Fibroblast of skin of right biceps (primary cell): ENCODE data around the gene FXYD1.
A peak's percentile ranks its signal among the peaks of the same experiment; 100 is the strongest.

Experiments
- DNase-seq: peaks from one replicate; pipeline ENCODE4 v3.0.0-alpha.2; 2013

The FXYD1 gene

DNA sequence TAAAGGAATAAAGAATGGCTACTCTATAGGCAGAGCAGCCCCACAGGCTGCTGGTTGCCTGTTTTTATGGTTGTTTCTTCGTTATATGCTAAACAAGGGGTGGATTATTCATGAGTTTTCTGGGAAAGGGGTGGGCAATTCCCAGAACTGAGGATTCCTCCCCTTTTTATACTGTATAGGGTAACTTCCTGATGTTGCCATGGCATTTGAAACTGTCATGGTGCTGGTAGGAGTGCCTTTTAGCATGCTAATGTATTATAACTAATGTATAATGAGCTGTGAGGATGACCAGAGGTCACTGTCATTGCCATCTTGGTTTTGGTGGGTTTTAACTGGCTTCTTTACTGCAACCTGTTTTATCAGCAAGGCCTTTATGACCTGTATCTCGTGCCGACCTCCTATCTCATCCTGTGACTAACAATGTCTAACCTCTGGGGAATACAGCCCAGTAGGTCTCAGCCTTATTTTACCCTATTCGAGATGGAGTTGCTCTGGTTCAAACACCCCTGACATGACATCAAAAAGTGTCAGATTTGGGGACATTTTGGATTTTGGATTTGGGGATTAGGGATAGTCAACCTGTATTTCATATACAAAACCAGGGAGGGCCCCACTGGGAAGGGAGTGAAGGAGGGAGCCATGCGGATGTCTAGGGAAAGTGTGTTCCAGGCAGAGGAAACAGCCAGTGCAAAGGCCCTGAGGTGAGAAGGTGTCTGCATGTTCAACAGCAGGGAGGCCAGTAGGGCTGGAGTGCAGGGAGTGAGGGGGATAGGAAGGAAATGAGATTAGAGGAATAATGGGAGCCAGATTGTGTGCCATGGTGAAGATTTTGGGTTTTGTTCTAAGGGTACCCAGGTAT, 26.8 kb downstream of the FXYD1 start:
- no peak for DNase-seq

DNA sequence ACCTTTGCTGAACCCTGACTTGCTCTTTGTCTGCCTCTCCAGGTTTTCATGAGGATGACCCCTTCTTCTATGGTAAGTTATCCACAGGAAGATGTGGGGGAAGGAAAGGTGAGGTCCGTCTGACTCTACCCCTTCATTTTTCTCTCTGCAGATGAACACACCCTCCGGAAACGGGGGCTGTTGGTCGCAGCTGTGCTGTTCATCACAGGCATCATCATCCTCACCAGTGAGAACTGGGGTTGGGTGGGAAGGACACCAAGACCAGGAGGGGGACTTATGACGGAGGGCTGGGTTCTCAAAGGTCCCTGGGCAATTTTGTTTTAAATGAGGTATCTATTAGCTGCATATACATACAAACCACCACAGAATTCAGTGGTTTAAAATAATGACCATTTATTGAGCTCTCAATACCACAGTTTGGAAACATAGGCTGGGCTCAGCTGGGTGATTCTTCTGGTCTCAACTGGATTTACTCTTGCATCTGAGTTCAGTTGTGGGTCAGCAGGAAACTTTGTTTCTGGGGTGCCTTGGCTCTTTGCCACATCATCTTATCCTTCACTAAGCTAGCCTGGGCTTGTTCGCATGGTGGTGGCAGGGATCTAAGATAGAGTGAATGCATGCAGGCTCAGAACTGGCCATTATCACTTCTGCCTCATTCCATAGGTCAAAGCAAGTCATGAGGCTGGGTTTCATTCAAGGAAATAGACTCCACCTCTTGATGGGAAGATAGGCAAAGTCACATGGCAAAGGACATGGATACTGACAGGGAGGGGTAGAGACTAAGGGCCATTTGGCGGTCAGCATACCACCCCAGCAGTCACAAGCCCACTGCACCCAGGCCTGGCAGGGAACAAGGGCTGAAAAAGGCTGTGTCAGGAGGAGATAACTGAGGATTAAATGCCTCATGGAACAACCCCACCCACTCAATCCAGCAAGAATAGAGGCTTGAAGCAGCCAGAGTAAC, 27.8 kb downstream of the FXYD1 start:
- no peak for DNase-seq

DNA sequence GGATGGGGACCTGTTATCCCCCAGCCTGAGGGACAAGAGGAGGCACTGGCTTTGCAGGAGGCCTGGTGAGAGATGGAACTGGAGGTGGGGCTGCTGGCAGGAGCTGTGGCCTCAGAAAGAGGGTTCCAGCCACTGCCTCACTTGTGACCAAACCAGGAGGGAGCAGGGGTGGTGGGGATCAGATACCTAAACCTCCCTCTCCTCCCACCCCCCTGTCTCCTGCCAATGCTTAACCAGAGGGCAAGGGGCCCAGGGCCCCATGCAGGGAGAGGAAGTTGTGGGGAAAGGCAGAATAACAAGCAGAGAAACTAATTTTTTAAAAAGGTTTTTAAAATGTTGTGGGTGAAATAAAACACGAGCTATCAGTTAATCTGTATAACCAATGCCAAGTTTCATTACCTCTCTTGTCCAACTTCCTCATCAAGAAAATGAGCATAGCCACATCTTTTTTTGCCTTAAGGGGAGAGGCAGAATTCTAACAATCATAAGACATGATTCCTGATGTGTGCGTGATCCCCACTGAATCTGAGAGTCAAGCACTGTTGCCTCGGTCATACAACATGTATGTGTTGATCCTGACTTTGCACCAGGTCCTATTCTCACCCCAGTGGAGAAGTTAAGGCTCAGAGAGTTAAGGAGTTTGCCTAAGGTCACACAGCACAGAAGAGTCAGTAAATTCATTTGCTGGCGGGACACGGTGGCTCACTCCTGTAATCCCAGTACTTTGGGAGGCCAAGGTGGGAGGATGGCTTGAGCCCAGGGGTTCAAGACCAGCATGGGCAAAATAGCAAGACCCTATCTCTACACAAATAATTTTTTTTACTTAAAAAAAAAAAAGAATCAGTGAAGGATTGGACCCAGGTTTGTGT, 28.9 kb downstream of the FXYD1 start:
- DNase-seq: no peak

DNA sequence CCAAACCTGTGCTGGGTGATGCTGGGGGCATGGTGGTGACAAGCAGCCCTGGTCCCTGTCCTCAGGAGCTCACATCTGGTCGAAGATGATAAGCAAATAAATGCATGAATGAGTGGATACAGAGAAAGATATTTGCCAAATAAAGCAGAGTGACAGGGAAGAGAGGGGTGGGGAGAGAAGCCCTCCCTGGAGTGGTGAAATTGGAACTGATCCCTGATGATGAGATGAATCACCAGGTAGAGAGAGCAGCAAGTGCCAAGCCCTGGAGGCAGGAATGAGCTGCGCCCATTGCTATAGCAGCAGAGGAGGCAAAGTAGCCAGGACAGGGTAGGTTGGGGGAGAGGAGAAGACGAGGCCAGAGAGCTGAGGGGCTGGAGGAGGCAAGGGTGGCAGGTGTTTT, 29.6 kb downstream of the FXYD1 start:
- peak; percentile 19 for DNase-seq

DNA sequence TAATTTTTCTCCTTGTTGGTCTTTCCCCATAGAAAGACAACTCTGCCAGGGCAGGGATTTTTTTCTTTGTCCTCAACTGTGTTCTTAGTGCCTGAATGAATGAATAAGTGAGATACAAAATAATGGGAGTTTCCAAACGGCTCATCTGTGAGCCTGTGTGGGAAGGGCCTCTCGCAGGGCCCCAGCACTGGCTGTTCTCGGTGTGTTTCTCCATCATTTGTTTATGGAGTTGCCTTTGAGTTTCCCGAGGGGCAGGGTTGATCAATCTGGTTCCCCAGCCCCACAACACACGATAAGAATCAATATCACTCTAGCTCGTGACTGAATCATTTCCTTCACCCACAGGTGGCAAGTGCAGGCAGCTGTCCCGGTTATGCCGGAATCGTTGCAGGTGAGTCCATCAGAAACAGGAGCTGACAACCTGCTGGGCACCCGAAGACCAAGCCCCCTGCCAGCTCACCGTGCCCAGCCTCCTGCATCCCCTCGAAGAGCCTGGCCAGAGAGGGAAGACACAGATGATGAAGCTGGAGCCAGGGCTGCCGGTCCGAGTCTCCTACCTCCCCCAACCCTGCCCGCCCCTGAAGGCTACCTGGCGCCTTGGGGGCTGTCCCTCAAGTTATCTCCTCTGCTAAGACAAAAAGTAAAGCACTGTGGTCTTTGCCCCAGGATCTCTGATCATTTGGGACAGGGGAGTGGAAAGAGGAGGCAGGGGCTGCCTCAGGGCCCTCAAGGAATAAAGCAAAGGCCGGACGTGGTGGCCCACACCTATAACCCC, 30.8 kb downstream of the FXYD1 start:
- no peak for DNase-seq

DNA sequence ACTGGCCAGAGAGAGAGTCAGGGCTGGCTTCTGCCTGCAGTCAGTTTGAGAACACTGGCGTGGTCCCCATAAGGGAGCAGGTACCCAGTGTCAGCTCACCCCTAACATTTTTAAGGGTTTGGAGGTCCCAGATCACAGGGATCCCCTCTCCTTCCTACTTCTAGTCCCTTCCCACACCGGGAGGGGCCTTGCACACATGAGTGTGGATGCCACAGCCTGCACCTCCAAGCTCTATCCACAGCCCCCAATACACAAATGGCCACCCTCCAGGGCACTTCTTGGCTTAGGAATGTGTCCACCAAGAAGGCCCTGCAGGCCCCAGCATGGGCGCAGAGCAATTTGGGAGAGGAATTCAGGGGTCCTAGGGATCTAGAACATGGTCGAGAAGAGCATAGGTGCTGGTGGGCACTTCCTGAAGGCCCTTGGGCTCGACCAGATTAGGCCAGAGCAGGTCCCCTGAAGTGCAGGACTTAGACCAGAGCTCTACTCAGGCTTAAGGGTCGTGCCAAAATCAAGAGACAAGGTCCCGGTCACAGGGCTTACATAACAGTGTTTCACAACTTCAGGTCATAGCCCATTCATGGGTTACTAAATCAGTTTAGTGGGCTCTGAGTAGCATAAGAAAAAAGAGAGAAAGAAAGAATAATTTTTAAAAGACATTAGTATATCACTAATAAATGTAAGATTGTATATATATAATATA, 31.9 kb downstream of the FXYD1 start:
- DNase-seq: no peak

DNA sequence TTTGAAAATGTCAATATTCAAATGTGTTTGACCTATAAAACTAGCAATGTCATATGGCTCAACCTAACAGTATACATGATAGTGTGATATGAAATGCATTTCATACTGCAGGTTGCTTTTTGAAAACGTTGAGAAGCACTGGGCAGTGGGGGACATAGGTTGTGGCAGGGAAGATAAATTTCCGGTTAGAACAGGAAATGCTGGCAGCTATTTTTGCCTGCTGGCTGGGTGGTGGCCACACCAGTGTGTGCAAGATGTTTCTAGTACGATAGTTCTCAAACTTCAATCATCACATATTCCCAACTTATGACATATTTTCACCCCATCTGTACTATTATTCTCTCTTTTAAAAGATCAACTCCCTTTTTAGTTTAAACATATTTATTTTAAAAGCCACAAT, 33.1 kb downstream of the FXYD1 start:
- DNase-seq: no peak

DNA sequence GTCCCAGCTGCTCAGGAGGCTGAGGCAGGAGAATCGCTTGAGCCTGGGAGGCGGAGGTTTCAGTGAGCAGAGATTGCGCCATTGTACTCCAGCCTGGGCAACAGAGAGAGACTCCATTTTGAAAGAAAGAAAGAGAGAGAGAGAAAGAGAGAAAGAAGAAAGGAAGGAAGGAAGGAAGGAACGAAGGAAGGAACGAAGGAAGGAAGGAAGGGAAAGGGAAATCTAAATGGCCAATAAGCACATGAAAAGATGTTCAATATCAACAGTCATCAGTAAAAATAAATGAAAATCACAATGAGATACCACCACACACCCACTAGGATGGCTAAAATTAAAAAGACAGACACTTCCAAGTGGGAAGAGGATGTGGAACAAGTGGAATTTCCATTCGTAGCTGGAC, 35.6 kb downstream of the FXYD1 start:
- no peak for DNase-seq

DNA sequence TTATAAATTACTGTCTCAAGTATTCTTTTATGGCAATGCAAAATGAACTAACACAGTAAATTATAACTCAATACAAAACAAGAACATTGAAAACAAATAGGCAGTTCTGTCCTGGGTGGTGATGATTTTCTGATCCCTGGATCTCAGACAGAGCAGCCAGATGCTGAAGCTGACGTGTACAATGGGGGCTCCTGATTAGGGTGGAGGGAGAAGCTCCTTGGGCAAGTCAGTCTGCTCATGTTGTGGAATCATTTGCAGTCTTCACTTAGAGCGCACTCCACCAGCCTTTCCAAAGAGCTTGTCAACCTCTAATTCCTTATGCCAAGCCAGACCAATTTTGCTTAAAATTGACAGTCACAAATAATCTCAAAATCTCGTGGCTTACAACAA, 37.6 kb downstream of the FXYD1 start:
- no peak for DNase-seq

DNA sequence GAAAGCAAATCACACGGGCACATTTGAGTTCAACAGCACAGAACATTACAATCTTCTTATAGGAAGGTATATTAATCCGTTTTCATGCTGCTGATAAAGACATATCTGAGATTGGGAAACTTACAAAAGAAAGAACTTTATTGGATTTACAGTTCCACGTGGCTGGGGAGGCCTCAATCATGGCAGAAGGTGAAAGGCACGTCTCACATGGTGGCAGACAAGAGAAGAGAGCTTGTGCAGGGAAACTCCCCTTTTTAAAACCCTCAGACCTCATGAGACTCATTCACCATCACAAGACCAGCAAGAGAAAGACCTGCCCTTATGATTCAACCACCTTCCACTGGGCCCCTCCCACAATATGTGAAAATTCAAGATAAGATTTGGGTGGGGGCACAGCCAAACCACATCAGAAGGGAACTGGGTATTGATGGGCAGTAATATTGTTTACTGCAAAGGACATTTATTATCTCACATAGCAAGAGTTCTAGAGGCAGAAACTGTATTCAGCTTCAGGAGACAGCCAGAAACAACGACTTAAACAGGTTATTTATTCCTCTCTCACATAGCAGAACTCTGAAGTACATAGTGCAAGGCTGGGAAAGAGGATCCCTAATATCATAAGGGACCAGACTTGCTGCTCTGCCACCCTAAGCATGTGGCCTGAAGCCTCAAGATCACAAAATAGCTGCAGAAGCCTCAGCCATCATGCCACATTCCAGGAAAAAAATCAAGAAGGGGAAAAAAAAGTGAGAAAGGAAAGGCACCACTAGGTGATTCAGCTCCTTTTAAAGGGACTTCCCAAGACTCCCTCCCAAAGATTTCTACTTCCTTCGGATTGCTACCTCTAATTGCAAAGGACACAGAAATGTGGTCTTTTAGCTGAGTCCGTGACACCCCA, 39.0 kb downstream of the FXYD1 start:
- no peak for DNase-seq

DNA sequence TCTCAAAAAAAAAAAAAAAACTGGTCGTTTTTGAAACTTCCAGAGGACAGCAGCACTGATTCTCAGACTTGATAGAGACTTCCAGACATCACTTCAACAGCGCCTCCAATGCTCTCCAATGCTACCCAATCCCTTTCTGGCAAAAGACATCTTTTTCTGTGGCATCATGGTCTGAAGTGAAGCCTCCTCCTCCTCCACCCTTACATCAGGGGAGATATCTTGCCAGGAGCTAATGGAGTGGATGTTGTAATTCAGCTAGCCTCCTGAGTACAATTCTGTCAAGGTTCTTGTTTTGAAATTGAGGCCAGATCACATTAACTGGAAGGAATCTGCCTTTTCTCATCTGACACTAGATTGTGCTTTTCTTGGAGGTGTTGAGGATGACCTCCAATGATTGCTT, 40.1 kb downstream of the FXYD1 start:
- no peak for DNase-seq

DNA sequence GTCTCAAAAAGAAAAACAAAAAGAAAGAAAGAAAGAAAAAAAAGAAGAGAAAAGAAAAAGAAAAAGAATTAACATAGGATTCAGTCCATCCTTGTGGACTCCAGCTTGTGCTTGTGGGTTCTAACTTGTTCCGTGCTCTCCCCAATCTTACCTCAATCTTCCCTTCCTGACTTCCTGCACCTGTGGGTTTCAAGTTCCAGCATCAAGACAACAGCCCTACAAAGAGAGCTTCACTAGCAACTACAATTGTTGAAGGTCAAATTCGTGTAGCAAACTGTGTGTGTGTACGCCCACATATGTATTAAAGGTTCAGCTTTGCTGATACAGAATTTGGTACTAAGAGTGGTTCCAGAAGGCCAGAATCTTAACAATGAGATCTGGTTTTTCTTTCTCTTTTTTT, 41.2 kb downstream of the FXYD1 start:
- no peak for DNase-seq

DNA sequence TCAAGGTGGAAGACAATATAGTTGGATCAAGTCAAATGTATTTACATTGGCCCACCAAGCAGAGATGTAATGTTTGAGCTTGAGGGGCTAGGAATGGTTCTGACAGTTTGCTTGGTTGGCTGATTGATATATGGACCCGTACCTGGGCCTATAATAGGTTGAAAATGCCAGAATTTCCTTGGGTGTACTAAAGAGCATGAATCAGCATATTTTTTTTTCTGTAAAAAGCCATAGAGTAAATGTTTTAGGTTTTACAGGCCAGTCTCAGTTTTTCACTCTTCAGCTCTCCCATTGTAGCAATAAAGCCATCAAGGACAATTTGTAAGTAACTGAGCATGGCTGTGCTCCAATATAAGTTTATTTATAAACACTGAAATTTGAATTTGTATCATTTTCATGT, 42.8 kb downstream of the FXYD1 start:
- DNase-seq: no peak

DNA sequence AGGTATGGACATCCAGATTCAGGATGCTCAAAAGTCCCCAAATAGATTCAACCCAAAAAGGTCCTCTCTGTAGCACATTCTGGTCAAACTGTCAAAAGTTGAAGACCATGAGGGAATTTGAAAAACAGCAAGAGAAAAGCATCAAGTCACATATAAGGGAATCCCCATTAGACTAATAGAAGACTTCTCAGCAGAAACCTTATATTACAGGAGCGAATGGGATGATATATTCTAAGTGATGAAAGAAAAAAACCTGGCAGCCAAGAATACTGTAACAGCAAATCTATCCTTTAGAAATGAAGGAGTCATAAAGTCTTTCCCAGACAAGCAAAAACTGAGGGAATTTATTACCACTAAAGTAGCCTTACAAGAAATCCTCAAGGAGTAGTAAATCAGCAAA, 45.6 kb downstream of the FXYD1 start:
- DNase-seq: no peak

DNA sequence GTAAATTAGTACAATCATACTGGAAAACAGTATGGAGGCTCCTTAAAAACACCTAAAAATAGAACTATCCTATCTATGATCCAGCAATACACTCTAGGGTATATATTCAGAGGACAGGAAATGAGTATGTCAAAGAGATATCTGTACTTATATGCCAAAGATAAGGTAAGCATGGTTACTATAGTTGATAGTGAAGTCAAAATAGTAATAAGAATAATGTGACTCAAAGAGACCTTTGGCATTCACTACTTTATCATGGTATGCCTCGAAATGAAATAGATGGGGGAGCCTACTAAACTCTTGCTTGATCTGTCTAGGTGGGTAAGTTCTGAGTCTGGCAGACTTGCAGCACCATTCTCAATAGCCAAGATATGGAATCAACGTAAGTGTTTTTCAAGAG, 46.3 kb downstream of the FXYD1 start:
- no peak for DNase-seq
